SIG-M5 (cell line): ENCODE data around the gene SKAP1.

Experiments
- DNase-seq: peaks from one replicate; lab custom pipeline; 2025; lab: John Stamatoyannopoulos, UW

The SKAP1 gene

GRCh38 chr17:48144976-48145798 lies 284.8 kb downstream of the SKAP1 start:
- DNase-seq = no peak

GRCh38 chr17:48144231-48144630 lies 285.8 kb downstream of the SKAP1 start:
- no peak for DNase-seq

GRCh38 chr17:48143629-48144028 lies 286.4 kb downstream of the SKAP1 start:
- DNase-seq = no peak

- DNase-seq = peak; percentile 50
These were observed 290.1 kb downstream of the SKAP1 start for GRCh38 chr17:48139944-48140343.

GRCh38 chr17:48137656-48138055 lies 292.4 kb downstream of the SKAP1 start:
- DNase-seq = no peak

- DNase-seq = no peak
These were observed 295.0 kb downstream of the SKAP1 start for GRCh38 chr17:48134912-48135480.

- no peak for DNase-seq
These were observed 297.6 kb downstream of the SKAP1 start for GRCh38 chr17:48132385-48132784.

- no peak for DNase-seq
These were observed 298.7 kb downstream of the SKAP1 start for GRCh38 chr17:48131216-48131824.

GRCh38 chr17:48129981-48130380 lies 300.0 kb downstream of the SKAP1 start:
- no peak for DNase-seq

- no peak for DNase-seq
These were observed 301.6 kb downstream of the SKAP1 start for GRCh38 chr17:48128400-48128799.

- DNase-seq = no peak
These were observed 302.5 kb downstream of the SKAP1 start for GRCh38 chr17:48127371-48128051.

- no peak for DNase-seq
These were observed 303.5 kb downstream of the SKAP1 start for GRCh38 chr17:48126532-48126850.

- DNase-seq = no peak
These were observed 304.0 kb downstream of the SKAP1 start for GRCh38 chr17:48125829-48126531.

- DNase-seq = no peak
These were observed 306.1 kb downstream of the SKAP1 start for GRCh38 chr17:48123776-48124388.

GRCh38 chr17:48123111-48123510 lies 306.9 kb downstream of the SKAP1 start:
- DNase-seq = no peak

GRCh38 chr17:48122665-48123045 lies 307.4 kb downstream of the SKAP1 start:
- no peak for DNase-seq

GRCh38 chr17:48121923-48122664 lies 307.9 kb downstream of the SKAP1 start:
- DNase-seq = no peak

GRCh38 chr17:48113201-48113676 lies 316.8 kb downstream of the SKAP1 start:
- DNase-seq = peak; percentile 96

GRCh38 chr17:48111937-48112241 lies 318.1 kb downstream of the SKAP1 start:
- DNase-seq = no peak

- DNase-seq = no peak
These were observed 319.3 kb downstream of the SKAP1 start for GRCh38 chr17:48110761-48111160.
